Cortex of kidney (tissue), 1 donor: ENCODE results near the gene SLC6A17.

ENCODE experiments used
- DNase-seq: peaks from one replicate; lab custom pipeline; 2025; lab: John Stamatoyannopoulos, UW

SLC6A17 gene

DNA sequence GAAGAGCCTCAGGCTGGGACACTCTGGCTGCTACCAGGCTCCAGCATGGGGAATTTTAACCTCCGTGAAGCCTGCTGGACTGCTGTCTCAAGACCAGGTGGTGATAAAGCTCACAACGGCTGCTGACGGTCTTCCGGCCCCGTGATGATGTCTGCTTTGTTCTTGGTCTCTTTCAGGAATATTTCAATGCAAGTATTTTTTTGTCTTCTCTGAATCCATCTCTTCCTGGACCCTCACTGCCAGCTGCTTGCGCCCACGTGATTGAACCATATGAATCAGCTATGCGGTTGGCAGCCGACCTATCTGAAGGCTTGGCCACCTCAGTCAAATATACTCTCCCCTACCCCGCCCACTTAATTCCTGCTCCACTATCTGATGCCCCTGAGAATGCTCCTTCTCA lies 14.6 kb upstream of the SLC6A17 start:
- no peak for DNase-seq

DNA sequence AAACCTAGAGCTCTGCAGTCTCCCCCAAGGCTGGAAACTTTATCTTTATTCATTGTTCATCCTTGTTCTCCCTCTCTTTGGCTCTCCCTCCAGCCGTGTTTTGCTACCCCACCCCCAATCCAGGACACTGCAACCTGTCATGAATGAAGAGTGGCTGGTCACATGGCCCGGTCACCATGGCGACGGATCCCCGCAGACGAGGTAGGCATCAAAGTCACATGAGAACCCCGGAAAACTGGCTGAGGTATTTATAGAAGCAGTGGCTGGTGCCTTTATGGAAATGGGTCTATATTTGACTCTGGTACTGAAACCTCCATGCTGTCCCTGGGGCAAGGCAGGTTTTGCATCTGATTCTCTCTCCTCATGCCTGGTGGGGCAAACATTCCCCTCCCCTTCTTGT lies 13.4 kb upstream of the SLC6A17 start:
- no peak for DNase-seq

DNA sequence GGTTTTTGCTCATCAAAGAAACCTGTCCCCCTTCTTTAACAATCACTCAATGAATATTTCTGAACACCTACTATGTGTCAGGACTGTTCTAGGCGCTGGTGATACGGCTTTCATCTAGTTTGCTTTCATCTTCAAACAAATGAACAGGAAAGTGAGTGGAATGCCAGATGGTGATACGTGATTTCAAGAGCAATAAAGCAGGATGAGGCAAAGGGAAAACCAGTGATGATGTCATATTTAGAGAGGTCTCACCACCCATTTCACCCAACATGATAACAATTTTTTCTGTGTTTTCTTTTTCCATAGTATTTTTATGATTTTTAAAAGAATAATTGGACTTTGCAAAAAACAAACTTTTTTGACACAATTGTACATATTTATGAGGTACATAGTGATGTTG lies 11.3 kb upstream of the SLC6A17 start:
- no peak for DNase-seq

DNA sequence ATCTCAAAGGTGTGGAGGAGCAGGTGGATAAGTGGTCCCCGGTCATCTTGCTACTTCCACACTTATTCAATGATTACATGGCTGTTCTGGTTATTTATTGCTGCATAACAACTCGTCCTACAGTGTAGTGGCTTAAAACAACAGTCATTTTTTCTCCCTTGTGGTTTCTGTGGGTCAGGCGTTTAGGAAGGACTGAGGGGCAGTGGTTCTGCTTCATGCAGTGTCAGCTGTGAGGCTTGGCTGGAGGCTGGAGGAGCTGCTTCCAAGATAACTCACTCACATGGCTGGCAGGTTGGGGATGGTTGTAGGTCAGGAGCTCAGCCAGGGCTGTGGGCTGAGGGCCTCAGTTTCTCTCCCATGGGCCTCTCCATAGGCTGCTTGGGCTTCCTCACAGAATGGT lies 5.9 kb upstream of the SLC6A17 start:
- DNase-seq, result no peak

DNA sequence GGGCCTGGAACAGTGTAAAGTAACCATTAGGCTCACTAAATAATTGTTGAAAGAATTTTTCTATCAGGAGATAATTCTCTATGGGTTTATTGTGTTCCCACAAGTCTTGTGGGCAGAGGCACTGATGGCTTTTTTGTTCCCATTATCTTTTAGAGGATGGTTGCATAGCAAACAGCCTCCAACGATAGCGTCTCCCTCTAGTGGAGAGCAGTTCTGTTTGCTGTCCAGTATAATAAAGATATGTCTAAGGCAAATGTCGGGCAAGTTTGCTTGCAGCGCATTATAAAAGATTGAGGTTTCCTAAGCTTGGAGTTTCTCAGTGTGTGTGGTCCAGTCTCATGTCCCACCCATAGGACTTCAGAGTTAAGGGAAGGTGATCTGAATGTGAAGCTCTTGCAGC lies 1.3 kb upstream of the SLC6A17 start:
- DNase-seq, result no peak

DNA sequence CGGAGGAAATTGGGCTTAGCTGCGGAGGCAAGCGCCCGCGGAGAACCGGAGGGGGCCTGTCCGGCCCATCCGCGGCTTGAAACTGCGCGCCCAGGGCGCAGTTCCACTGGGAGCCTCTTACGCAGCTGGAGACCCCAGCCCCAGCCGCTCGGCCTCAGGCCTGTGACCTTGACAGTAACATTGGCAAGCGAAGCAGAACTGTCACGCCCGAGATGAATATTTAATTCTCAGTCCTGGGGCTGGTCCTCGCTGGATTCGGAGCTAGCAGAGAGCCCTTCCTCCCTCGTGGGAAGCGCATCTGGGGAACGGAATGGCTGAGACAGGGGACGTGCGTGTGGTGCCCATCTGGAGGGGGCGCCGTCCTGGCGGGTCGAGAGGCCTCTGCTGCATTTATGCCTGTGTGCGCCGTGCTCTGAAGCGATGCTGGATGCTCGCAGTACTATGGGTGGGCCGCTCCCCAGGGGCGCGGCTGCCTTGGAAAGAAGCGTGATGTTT lies 928 bp downstream of the SLC6A17 start:
- DNase-seq, result no peak

DNA sequence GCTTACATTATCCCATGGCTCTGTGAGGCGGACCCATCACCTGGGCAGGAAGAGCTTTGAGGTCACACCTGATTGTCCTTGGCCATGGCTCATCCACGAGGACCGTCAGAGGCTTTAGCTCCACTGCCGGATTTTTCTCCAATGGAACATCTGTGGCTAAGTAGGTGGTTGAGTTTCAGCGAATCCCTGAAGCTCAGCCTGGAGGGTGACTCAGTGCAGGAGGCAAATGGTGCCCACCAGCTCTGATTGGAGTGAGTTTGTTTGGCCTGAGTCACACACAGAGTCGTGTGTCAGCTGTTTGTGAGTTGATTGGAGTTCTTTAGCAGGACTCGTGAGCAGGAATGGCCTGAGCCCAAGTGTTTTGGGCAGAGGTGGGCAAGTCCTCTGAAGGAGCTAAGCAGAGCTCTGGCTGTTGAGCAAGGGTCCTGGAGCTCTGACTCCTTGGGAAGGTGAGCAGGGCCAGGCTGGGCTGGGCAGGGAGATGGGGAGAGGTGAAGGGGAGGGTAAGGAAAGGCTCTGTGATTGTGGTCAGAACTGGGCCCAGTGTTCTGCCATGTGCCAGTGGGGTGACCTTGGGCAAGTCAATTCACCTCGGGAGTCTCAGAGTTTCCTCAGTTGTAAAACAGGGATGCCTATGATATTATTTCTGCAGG lies 2.0 kb downstream of the SLC6A17 start:
- no peak for DNase-seq

DNA sequence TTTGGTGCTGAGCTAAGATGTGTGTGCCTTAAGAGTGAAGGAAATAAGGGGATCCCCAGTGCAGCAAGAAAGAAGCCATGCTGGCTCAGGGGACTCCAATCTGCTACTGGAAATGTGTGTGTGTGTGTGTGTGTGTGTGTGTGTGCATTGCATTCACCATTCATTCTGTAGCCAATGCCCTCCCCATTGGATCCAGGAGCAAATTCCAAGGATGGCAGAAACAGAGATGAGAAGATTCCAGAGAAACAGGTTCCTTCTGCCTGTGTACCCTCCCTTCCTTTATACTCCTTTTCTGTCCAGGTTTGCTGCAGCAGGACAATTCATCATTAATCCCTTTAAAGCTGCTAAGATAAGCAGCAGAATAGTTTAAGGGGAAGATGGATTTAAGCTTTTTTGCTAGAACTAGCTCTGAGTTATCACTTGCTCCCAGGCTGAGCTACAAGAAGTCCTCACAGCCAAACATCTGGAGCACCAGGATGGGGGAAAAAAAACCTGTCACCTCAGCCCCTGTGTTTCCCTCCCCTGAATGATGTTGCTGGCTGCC lies 3.2 kb downstream of the SLC6A17 start:
- no peak for DNase-seq

DNA sequence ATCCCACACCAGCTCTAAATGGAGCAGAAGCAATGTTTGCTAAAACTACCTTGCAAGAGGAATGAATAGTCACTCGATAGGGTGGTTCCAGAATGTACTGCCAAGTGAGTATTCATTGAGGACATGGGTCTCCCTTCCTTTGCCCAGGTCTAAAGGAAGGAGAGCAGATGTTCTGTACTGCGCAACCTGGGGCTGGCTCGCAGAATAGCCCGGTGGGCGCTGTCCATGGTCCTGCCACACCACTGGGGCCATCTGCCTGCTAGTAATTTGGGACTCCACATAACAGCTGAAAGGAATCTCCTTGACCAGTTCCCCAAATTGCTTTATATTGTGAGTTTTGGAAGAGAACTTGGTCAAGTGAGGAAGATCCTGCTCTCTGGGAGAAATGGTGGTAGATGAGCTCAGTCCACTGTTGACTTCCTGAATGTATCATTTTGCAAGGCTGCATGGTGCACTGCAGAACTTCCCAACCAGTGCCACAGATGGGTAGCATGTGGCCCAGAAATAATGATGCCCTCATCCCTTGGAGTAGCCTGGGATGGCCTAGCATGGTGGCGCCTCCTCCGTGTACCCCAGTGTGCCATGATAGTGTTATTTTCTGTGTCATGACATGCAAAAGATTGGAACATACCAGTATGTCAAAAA lies 5.7 kb downstream of the SLC6A17 start:
- no peak for DNase-seq

DNA sequence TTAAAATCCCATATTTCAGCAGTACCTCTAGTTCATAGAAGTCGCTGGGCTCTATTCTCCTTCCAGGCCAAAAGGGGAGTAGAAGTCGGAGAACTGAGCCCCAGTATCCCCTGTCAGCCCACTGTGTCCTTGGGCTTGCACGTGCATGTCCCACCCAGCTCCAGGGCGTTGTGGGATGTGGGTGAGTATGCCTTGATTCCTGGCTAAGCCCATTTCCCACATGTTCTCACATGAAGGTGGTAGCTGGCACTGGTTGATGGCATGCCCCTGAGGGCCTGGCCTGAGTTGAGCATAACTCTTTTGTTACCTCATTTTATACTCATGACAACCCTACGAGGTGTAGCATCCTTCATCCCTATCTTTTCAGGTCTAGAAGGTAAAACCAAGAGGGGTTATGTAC lies 8.0 kb downstream of the SLC6A17 start:
- no peak for DNase-seq

DNA sequence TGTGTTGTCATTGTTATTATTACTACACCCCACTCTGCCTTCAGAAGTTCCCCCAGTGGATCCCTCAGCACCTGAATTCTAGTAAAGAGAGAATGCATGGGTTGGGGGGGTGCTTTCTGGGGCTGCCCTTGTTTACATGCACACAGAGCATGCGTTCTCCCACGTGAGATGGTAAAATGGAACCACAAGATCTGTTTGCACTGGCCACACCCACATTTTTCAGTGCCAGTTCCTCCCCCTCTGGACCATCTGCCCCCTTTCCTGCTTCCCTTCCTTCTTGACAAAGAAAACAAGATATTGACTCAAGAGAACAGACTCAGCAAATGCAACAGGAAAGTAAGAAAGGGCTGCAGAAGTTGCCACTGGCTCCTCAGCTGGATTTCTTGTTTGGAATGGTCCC lies 8.9 kb downstream of the SLC6A17 start:
- no peak for DNase-seq

DNA sequence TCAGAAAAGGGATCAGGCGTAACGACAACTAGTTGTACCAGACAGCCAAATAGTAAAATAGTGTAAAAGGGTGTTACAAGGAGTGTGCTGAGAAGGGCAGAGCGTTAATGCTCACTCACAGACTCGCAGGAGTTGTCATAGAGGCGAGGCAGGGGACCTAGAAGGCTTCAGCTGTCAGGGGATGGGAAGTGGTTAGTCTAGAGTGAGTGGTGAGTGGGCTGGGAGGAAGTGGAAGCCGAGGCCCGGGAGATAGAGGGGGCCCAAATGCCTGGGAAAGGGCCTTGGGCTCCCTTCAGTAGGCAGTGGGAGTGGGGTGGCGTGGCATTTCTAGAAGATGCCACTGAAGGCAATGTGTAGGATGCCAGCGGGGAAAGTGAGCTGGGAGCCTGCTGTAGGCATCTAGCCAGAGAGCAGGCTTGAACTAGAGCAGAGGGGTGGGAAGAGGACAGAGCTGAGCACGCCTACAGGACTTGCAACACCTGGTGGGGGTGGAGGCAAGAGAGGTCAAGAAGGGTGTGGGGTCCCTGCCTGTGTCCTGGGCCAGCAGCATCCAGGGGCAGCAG lies 10.3 kb downstream of the SLC6A17 start:
- DNase-seq, result no peak

DNA sequence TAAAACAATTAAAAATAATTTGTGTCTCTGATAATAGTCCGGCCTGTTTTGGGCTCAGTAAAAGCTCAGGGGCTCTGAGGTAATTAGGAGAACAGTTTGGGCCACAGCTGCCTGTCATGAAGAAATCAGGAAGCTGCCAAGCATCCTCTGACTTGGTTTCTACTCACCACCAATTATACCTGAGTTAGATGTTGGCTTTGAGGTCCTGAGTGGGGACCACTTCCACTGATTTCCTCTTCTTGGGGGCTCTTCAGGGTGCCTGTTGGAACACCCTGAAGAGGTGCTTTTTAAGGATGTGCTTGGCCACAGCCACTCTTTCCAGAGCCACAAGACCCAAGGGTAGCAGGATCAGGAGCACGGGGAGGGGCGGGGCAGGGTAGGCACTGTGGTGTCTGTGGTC lies 10.9 kb downstream of the SLC6A17 start:
- no peak for DNase-seq

DNA sequence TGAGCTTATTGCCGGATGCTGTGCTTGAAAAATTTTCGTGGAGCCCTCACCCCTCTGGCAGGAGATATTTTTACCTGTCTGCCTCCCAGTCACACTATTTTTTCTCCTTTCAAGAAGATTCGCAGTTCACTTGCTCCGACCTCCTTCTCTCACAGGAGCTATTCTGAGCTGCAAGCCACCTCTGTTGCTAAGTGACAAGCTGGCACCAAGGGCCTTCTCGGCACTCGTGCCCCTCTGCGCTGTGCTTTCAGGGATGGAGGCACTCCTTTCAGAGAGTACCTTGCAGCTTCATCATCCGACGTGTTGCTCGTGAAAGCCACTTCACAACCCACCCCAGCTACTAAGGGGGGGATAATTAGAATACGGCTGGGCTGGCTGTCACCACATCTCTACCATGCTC lies 11.6 kb downstream of the SLC6A17 start:
- DNase-seq, result no peak

DNA sequence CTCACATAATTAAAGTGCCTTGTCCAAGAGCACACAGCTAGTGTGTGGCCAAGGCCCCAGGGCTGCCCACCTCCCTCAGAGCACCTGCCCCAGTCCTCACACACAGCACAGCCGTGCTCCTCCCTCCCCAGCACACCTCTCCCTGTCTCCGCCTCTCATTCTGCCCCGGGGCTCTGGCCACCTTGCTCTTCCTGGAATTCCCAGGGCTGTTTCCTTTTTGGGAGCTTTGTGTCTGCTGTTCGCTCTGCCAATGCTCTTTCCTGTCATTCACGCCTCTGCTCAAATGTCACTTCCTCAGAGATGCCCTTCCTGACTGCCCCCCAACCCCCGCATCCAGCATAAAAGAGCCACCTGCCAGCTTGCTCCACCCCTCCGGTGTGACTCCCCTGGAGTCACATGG lies 13.3 kb downstream of the SLC6A17 start:
- DNase-seq, result no peak

DNA sequence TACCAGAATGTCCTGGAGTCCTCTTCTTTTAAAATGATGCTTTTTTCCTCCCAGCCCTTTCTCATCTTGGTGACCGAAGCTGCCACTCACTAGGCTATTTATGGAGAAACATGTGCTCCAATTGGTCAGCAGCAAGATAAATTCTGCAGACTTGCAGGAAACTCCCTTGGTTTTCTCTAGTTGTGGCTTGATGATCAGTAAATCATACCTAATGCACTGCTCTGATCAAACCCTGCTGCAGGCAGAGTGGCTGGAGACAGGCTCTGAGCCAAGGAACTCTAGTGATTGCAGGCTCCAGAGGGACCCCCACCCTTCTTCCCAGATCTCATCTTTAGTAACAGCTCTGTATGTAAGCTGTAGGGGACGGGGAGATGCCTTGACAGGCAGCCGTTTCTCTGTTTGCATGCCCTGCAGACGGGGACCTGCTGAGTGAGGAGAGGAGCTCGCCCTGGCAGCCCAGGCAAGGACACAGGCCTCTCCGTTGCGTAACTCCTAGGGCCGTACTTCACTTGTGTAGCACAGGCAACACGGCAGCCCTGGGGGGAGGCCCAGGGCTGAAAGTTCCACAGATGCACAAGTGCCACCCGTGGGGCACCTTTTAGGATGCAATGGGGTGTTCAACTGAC lies 14.5 kb downstream of the SLC6A17 start:
- DNase-seq, result no peak

DNA sequence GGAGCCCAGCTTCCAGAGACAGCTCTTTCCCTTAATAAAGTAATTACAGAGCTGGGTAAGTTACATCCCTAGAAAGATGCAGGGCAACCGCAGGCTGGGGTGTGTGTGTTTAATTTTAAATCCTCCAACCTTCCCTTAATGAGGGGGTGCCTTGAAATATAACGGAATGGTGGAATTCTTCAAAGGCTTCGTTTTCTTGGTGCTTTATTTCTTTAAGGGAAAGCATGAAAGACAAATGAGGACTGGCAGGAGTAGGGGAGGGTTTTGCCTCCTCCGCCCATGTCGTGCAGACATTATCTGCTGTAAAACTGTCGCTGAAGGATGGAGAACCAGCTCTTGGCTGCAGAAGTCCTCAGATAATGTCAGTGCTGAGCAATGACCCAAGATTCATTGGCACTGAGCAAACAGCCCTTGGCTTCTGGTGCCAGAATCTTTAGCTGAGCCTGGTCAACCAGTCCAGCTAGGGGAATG lies 15.5 kb downstream of the SLC6A17 start:
- DNase-seq, result no peak

DNA sequence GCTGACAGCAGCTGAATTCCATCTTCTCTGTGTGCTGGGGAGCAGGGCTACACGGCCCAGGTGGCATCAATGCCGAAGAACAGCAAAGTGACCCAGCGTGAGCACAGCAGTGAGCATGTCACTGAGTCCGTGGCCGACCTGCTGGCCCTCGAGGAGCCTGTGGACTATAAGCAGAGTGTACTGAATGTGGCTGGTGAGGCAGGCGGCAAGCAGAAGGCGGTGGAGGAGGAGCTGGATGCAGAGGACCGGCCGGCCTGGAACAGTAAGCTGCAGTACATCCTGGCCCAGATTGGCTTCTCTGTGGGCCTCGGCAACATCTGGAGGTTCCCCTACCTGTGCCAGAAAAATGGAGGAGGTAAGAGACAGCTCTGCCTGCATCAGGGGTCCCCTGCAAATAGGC lies 16.6 kb downstream of the SLC6A17 start:
- no peak for DNase-seq

DNA sequence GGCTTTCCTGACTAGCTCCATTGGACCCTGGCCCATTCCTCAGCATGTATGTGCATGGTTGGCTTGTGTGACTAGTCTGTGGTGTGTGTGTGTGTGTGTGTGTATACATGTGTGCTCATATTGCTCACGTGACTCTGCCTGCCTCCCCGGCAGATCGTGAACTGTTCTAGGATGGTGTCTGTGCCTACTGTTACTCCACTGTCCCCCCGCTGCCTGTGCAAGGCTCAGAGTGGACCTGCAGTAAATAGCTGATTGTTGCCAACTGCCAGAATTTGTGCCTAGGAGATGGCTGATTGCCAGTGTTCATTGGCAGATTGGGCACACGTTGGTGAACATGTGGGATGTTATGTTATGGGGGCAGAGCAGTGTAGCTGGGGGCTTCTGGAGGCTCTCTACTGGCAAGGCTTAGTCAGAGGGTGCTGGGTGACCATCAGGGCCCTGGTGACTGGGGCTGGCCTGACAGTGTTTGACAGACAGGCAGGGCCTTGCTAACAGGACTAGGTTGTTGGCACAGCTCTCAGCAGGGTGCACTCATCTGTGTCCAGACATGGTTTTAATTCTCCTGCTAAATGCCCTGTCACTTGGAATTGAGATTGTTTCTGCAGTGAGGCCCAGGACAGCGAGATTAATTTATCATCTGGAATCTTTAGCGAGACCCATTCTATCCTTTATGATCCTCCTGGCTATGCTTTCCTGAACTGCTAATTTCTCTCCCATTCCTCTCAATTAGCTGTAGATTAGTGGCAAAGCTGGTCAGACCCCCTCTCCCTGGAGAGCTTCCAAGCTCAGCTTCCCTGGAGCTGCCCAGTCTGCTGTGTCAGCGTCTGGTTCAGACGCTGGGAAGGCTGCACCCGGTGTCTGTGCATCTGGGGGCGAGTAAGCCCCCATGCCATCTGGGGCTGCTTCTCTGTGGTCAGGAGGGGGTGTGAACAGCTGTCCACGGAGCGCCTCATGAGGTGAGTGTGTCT lies 20.8 kb downstream of the SLC6A17 start:
- DNase-seq, result no peak

DNA sequence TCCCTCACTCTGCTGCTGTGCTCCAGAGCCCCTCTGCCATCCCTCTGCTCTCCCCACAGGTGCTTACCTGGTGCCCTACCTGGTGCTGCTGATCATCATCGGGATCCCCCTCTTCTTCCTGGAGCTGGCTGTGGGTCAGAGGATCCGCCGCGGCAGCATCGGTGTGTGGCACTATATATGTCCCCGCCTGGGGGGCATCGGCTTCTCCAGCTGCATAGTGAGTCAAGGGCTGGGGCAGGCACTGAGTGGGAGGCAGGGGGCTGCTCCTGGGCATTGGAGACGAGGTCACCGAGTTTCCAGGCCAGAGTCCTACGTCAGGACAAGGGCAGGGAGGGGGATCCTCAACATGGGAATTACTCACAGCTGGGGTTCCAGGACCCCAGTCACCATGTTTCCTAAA lies 21.7 kb downstream of the SLC6A17 start:
- no peak for DNase-seq

DNA sequence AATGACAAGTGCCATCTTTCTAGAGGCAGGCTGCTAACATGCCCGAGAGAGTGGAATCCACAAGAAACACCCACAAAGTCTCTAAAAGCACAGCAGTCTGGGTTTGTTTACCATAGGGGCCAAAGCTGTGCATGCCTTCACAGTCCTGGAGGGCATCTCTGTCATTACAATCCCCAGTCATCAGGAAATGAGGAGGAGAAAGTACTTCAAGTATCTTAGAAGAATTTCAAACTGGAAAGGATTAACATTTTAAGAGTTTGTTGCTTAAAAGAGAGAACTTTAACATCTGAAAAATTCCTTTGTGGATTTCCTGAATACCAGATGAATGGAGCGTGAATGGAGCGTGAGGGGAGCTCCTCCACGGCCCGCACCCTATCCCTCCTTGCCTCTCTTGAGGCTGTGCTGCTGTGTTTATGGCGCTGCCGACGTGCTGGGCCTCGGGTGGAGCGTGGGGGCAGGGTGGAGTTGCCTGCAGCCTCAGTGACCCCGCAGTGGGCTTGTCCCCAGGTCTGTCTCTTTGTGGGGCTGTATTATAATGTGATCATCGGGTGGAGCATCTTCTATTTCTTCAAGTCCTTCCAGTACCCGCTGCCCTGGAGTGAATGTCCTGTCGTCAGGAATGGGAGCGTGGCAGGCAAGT lies 23.3 kb downstream of the SLC6A17 start:
- no peak for DNase-seq
